HG03060 (cell line): ENCODE results near the gene LAG3.

Experiments used
- ATAC-seq: cut with Tn5 transposase; IDR thresholded peaks from one replicate; pipeline ENCODE4 v1.9.1; 2021; ENCODE audit warnings: low read depth, moderate number of reproducible peaks; ENCODE audit not compliant: unreplicated experiment

Gene LAG3

DNA sequence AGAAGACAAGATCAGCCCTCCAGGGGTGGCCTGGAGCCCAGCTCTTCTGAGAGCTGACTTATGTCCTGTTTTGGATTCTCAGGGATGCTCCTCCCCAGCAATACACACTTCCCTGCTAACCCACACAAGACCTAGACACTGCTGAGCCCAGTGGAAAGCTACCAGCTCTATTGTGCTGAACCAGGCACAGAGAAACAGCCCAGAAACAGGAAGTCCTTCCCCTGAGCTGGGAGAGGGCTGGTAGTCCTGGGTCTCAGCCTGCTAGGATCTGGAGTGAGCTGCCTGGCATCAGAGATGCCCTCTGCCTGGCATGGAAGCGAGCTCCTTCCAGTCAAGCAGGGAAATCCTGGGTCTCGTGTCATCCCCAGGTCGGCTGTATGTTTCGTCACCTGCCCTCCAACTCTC lies 1.2 kb upstream of the LAG3 start:
- no peak for ATAC-seq

DNA sequence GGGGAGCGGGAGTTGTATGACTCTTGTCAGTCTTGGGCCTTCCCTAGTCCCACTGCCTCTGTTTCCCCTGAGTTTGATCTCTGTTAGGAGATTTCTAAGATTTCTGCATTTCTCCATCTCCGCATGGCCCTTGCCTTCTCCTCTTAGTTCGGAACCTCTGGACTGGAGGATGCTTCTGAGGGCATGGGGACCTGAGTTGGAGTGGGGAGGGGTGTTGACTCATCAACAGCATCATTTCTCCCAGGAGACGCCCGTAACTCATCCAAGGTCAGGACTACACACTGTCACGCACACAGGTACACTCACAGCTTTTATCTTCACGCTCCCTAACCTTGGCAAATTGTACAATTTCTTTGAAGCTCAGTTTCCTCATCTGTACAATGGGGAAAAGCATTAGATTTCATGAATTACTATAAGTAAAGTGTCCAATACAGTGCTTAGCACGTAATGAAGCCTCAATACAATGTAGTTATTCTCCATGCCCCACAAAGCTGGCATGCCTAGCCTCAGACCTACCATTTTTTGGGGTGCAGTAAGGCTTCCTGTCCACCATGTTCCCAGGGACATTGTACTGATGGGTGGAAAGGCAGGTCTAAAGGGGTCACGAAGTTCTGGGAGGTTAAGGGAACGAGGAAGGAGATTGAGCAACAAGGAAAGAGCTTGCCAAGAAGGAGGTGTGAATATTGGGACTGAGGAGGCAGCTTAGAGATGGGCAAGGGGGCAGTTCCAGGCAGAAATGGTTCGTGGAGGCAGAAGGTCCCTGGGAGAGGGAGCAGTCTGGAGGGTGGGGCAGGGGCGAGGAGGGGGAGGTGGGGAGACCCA lies 600 bp upstream of the LAG3 start:
- no peak for ATAC-seq

DNA sequence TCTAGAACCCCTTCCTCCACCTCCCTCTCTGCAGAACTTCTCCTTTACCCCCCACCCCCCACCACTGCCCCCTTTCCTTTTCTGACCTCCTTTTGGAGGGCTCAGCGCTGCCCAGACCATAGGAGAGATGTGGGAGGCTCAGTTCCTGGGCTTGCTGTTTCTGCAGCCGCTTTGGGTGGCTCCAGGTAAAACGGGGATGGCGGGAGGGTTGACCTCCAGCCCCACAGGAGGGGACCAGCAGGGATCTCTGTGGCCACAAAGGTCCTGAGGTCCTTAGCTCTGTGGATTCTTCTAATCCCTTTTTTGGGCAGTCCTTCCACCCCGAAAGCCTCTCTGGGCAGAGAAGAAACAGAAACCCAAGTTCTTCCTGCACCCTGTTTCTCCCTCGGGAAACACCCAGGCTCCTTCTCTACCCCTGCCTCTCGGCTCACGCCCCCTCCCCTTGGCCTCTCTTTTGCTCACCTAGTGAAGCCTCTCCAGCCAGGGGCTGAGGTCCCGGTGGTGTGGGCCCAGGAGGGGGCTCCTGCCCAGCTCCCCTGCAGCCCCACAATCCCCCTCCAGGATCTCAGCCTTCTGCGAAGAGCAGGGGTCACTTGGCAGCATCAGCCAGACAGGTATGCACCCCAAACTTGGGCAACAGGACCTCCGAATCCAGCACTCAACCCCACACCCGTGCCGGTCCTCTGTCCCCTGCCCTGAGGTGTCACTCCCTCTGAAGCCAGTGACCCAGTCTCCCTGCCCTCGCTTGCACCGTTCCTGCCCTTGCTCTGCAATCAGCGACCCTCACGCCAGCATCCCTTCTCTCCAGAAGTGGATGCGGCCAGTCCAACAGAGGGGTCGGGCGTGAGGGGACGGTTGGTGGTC lies 638 bp downstream of the LAG3 start:
- no peak for ATAC-seq

DNA sequence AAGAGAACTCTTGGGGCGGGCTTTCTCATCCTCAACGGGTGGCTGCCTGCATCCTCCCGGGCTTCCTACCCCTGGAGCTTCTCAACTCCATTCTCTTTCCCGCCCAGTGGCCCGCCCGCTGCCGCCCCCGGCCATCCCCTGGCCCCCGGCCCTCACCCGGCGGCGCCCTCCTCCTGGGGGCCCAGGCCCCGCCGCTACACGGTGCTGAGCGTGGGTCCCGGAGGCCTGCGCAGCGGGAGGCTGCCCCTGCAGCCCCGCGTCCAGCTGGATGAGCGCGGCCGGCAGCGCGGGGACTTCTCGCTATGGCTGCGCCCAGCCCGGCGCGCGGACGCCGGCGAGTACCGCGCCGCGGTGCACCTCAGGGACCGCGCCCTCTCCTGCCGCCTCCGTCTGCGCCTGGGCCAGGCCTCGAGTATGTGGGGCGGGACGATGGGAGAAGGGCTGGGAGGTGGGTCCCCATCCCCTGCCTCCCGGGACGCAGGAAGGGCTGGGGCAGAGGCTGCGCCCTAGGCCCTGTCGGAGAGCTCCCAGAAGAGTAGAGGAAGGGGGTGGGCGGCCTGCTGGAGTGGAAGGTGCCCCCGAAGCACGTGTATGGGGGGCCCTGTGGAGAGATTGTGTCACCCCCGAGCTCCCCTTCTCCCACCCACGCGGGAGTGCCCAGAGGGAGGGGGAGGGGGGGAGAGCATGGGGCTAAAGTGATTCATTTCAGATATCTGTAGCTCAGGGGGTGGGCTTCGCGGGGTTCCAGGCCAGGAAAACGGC lies 1.5 kb downstream of the LAG3 start:
- no peak for ATAC-seq

DNA sequence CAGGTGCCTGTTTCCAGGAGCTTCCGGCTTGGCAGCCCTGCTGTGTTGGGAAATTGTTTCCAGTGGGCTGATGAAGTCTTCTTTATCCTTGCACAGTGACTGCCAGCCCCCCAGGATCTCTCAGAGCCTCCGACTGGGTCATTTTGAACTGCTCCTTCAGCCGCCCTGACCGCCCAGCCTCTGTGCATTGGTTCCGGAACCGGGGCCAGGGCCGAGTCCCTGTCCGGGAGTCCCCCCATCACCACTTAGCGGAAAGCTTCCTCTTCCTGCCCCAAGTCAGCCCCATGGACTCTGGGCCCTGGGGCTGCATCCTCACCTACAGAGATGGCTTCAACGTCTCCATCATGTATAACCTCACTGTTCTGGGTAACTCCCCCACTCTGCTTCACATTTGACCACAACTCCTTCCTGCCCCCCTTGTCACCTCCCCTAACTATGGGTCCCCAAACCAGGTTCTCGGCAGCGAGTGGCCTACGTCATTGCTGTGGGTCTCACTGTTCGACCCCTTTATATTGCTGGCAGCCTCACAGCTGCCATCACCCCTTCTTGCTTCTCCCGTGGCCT lies 2.3 kb downstream of the LAG3 start:
- no peak for ATAC-seq

DNA sequence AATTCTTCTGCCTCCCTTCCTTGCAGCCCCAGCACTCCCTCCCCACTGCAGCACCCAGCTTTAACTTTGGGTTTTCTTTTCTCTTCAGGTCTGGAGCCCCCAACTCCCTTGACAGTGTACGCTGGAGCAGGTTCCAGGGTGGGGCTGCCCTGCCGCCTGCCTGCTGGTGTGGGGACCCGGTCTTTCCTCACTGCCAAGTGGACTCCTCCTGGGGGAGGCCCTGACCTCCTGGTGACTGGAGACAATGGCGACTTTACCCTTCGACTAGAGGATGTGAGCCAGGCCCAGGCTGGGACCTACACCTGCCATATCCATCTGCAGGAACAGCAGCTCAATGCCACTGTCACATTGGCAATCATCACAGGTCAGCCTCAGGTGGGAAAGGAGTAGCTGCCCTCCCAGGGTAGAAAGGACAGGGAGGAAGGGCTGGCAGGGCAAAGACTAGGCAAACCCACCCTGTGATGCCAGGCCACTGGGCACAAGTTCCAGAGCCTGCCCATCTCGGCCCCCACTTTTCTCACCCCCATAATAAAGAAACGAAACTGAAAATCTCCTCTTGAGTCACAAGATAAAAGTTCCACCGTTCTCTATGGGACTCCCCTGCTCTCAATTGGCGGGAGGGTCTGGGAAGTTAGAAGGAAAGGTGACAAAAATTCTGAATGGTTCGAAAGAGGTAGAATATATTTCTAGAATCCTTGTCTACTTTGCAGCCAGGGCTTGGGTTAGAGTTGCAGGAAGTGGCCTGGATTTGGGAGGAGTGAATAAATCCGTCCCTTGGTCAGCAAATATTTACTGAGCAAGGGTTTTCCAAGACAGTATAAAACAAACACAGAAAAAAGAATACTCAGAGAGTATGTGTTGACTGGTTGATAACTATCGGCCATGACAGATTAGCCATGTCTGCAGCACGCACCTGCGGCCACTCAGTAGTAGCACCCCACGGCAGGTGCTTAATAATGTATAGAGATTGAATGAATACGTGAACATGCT lies 3.2 kb downstream of the LAG3 start:
- no peak for ATAC-seq

DNA sequence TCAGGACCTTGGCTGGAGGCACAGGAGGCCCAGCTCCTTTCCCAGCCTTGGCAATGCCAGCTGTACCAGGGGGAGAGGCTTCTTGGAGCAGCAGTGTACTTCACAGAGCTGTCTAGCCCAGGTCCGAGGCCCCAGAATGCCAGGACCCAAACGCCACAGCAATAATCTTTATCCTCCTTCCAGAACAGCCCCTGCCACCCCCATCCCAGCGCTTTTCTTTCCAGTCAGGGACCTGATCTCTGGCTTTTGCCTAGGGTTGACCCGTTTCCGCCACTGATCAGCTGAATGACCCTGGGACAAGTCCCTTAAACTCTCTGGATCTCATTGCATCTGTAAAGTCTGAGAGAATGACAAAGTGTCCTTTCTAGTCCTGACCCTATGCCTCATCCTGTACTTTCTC lies 5.1 kb downstream of the LAG3 start:
- ATAC-seq = no peak

DNA sequence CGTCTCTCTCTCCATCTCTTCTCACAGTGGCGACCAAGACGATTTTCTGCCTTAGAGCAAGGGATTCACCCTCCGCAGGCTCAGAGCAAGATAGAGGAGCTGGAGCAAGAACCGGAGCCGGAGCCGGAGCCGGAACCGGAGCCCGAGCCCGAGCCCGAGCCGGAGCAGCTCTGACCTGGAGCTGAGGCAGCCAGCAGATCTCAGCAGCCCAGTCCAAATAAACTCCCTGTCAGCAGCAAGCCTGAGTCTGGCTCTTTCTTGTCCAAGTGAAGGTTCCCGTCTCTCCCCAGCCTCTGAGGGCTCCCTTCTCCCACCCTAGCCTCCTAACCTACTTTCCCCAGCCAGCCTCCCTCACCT lies 5.9 kb downstream of the LAG3 start:
- no peak for ATAC-seq

DNA sequence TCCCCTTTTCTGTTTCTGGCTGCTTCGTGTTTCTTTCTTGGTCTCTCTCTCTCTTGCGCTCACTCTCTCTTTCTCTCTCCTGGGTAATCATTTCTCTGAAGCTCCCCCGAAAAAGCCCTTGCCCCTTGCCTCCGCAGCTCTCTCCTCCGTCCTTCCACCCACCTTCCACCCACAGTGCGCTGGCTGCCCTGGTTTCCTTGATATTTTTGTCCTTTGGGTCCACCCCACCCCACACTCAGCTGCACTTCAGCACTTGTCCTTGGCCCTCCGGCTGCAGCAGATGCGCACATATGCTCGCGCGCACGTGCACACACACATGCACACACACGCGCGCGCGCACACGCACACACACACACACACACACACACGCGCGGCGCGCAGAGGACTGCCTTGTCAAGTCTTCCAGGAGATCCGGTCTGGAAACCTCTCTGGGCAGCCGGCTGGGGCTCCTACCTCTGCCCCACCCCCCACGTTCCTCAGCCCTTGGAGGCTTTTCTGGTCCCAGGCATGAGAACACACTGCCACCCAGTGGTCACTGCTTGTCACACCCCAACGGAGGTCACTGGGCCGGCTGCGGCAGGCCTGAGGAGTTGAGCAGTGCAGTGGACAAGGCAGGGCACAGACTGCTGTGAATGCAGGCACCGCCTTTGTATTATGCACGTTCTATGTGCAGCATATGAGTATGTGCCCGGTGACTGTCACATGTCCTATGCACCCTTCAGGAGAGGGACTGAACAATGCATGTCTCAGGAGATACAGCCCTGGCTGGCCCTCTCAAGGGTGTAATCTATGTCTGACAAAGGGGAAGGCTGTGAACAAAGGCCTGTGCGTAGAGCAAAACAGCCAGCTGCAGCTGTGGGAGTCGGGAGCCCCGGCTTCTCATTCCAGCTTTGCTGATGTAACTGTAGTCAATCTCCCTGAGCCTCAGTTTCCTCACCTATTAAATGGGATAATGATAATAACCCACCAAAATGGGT lies 6.5 kb downstream of the LAG3 start:
- ATAC-seq = peak; percentile 58

DNA sequence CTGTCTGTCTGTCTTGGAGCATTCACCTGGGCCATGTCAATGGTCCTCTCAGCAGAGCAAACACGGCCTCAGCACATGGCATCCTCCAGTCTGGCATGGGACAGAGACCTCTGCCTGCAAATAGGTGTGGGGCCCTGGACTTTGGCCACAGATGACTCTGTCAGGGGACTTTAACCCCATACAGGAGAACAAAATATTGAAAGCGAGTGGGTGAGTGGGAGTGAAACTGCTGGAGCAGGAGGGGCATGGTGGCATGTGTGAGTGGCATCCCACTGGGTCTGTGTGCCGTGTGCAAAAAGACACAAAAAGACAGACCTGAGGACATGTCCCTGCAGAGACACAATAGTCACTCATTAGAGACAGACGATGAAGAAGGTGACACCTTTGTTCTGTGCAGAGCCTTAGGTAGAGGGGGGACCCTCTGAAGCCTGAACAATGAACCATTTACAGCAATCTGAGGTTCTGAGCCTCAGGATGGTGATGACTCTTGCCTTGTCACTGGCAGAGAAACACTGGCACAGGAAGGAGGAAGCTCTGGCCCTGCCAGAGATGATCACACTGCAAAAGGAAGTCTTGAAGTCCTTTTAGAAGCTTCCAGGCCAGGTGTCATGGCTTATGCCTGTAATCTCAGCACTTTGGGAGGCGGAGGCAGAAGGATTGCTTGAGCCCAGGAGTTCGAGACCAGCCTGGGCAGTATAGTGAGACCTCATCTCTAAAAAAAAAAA lies 7.5 kb downstream of the LAG3 start:
- no peak for ATAC-seq

DNA sequence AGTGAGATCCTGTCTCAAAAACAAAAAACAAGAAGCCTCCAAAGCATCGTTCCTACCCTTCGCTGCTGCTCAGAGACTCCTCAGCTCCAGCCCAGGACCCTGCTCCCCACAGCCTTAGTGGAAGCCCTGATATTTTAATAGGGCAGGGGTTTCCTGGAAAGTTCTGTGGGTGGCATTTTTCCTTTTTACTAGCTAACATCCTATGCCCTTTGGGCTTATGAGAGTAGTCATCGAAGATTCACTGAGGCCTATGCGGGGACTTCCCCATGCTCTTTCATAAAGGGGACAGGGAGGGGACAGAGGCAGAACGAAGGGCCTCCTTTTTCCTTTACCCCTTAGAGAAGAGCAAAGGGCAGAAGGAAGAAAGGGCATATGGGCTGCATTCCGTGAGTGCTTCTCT lies 8.3 kb downstream of the LAG3 start:
- no peak for ATAC-seq

DNA sequence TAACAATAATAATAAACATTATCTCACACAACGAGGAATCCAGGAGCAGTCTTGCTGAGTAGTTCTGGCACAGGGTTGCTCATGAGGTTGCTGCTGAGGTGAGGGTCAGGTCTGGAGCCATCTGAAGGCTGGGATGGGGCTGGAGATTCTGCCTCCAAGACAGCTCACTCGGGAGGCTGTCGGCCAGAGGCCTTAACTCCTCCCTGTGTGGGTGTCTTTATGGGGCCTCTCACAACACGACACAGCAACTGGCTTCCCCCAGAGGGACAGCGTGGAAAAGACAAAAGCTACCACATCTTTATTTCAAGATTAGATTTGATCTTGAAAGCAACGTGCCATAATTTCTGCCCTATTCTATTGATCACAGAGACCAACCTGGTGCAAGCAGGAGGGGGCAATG lies 9.8 kb downstream of the LAG3 start:
- ATAC-seq = no peak

DNA sequence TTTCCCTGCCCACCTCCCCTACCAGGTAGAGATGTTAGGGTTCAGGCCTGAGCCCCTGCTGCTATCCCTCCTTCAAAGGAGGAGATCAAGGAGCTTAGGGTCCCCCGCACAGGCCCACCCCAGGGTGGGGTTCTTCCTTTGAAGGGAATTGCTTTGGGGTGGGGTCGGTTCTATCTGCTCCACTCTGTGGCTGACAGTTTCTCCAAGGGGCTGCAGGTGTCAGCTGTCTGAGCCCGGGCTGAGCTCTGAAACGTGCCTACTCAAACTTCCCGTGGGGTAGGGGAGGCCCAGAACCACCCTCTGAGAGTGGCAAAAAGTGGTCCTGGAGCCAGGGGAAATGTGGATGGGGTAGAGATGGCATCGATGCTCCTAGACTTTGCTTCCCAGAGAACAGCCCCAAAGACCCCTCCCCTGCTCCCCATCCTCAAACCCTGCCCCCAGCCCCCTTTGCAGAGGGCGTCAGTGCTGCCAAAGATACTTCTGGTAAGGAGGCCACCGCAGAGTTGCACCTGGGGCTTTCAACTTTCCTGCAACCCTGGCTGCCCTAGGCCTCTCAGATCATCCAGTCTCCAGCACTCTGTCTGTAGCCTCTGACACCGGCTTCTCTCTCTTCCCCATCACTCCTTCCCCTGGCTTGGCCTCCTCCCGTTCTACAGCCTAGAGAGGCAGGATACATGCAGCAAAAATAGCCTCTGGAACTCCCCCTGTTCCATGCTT lies 10.7 kb downstream of the LAG3 start:
- ATAC-seq = no peak

DNA sequence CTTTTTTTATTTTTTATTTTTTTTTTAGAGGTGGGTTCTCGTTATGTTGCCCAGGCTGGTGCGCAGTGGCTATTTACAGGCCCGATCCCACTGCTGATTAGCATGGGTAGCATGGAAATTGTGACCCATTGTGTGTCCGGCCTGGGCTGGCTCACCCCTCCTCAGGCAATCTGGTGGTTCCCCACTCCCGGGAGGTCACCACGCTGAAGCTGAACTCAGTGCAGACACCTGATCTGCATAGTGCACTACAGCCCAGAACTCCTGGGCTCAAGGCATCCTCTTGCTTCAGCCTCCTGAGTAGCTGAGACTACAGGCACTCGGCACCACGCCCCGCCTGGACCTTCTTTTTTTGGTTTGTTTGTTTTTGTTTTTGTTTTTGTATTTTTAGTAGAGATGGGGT lies 11.5 kb downstream of the LAG3 start:
- ATAC-seq = no peak

DNA sequence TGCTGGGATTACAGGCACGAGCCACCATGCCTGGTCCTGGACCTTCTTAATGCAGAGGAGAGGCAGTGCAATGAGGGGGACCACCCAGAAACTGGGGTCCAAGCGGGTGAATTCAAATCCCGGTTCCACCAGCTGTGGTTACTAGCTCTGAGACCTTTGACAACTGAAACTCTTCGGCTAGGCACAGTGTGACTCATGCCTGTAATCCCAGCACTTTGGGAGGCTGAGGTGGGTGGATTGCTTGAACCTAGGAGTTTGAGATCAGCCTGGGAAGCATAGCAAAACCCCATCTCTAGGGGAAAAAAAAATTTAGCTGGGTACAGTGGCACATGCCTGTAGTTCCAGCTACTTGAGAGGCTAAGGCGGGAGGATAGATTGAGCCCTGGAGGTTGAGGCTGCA lies 12.0 kb downstream of the LAG3 start:
- ATAC-seq = no peak

DNA sequence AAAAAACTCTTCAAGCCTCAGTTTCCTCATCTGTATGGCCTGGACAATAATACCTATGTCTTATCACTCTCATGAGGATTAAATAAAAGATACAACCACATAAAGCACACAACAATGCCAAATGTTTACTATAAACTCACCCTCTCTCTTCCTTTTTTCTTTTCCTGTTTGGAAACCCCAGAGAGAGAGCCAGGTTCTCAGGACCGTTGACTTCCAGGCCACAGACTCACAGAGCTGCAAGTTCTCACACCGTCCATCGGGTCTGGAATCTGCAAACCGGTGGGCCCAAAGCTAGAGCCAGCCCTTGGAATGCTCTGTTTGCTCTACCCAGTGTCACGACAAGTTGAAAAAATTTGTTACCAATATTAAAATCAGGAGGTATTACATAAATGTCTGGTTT lies 12.4 kb downstream of the LAG3 start:
- ATAC-seq = no peak

DNA sequence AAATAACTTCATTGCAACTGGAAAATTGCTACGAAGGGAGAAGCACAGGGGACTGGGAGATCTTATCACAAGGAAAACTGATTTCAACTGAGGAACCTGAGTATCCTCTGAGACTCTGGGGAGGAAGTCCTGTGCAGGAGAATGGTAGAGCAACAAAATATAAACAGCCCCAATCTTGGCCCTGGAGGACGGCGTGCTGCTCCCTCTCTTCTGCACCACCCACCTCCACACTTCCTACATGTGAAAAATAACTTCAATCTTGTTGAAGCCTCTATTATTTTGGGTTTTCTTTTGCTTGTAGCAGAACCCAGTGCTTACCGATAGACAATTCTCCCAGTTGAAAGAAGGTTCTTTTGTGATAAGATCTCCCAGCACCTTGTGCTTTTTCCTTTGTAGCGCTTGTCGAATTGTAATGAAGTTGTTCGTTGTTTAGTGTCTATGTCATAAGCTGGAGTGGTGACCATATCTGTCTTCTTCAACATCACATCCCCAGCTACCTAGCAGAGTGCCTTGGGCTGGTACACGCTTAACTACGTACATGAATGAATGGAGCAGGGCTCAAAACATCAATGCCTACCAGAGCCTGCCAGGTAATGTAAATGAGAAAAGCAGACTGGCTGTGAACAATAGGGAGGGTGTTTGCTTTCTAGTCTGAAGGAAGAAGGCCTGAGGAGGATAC lies 14.2 kb downstream of the LAG3 start:
- no peak for ATAC-seq
